Endothelial cell of umbilical vein (primary cell): ENCODE results near the gene RNF144B.

Experiments used
- EZH2 ChIP-seq: IDR thresholded peaks from 2 replicates; pipeline ENCODE4 v1.6.1; 2012; ENCODE audit warnings: borderline replicate concordance, low read depth, mild to moderate bottlenecking, moderate library complexity, low read length, inconsistent platforms; ENCODE audit not compliant: severe bottlenecking
- MYC ChIP-seq: IDR thresholded peaks from one replicate; pipeline ENCODE4 v1.6.1; 2011; ENCODE audit warnings: mild to moderate bottlenecking, low read depth, low read length
- POLR2A ChIP-seq: IDR thresholded peaks from 2 replicates; pipeline ENCODE4 v1.6.1; 2012; ENCODE audit warnings: low read depth, mild to moderate bottlenecking, control low read depth, low read length
- TF ChIP-seq, protein P1 (sequence below), 2 donors: IDR thresholded peaks; 1 replicate in 1 of 2; 2 replicates in 1 of 2; pipeline ENCODE4 v1.5.1; 2011; ENCODE audit warnings: low read length in 2 of 2, mild to moderate bottlenecking in 2 of 2, moderate library complexity in 2 of 2, control low read depth in 1 of 2, inconsistent platforms in 1 of 2, low read depth in 1 of 2; ENCODE audit not compliant: insufficient read depth in 1 of 2; ENCODE audit errors: extremely low read depth in 1 of 2

DNA sequence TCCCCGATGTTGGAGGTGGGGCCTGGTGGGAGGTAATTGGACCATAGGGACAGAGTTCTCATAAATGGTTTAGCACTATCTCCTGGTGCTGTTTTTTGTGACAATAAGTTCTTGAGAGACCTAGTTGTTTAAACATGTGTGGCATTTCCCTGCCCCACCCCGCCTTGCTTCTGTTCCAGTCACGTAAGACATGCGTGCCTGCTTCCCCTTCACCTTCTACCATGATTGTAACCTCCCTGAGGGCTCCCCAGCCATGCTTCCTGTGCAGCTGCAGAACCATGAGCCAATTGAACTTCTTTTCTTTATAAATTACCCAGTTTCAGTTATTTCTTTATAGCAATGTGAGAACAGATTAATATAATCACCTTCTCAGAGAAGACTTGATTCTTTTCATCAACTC is 2.5 kb upstream of the RNF144B start:
- TF ChIP-seq, protein P1, sequence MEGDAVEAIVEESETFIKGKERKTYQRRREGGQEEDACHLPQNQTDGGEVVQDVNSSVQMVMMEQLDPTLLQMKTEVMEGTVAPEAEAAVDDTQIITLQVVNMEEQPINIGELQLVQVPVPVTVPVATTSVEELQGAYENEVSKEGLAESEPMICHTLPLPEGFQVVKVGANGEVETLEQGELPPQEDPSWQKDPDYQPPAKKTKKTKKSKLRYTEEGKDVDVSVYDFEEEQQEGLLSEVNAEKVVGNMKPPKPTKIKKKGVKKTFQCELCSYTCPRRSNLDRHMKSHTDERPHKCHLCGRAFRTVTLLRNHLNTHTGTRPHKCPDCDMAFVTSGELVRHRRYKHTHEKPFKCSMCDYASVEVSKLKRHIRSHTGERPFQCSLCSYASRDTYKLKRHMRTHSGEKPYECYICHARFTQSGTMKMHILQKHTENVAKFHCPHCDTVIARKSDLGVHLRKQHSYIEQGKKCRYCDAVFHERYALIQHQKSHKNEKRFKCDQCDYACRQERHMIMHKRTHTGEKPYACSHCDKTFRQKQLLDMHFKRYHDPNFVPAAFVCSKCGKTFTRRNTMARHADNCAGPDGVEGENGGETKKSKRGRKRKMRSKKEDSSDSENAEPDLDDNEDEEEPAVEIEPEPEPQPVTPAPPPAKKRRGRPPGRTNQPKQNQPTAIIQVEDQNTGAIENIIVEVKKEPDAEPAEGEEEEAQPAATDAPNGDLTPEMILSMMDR (IDR thresholded peaks at IDR 0.05; ENCODE audit: extremely low read depth in 1 of 2, insufficient read depth in 1 of 2, low read depth in 1 of 2, low read length in 2 of 2), result no peak
- no peak for TF ChIP-seq MYC
- no peak for TF ChIP-seq EZH2
- no peak for TF ChIP-seq POLR2A
